HepG2 (cell line): Measurements from ENCODE around the gene PASK. TPM values are rescaled to one million over a fixed set of nuclear protein-coding genes. Genes with fewer than 3 reads are reported as not detected.

Source experiments
- ATAC-seq: fragments of 200-7000 bp; cut with Tn5 transposase; 3 replicates; pipeline ENCODE4 v1.9.1; 2020; ENCODE audit warnings: mild to moderate bottlenecking, moderate library complexity
- BruUV-seq: library from RNA; stranded (reverse); fragments of 400-500 nt; replicated peaks from 2 replicates; lab custom pipeline; 2021; lab: Mats Ljungman, UMichigan
- CTCF ChIA-PET: fragments of 300-600 bp; formaldehyde crosslinking; extraction: SDS; loops from one replicate; lab custom pipeline; 2021; ENCODE audit warnings: low total read pairs, inconsistent platforms, low intra/inter-chr PET ratio; lab: Yijun Ruan, JAX
- POLR2A ChIA-PET: fragments of 350-600 bp; sonication (Branson Sonifier 250); formaldehyde crosslinking; loops from one replicate; lab custom pipeline; 2020; ENCODE audit warnings: antibody characterized with exemption, inconsistent platforms; lab: Yijun Ruan, JAX
- DNase-seq: peaks from one replicate; pipeline ENCODE4 v3.0.0-alpha.2; 2015; ENCODE audit warnings: low spot score
- FAIRE-seq: peaks from 3 replicates; lab custom pipeline; 2011; peaks lifted over from hg19 to GRCh38; lab: Jason Lieb, UNC
- H2AFZ ChIP-seq: one replicate; pipeline ENCODE4 v1.6.1; 2011; ENCODE audit warnings: low read length, inconsistent platforms
- H3K27ac ChIP-seq: fragments of 300-600 bp; 3 replicates; pipeline ENCODE4 v1.8.0; 2011; ENCODE audit warnings: mixed run types, mild to moderate bottlenecking, mixed read lengths, low read length, inconsistent platforms; ENCODE audit not compliant: insufficient read depth; ENCODE audit errors: extremely low read length
- H3K27me3 ChIP-seq, 2 experiments: fragments of 200-600 bp in 1 of 2; 2 replicates in 1 of 2; 3 replicates in 1 of 2; pipeline versions ENCODE4 v1.6.0 to v1.8.0; 2011; ENCODE audit warnings: low read length in 2 of 2, mild to moderate bottlenecking in 2 of 2, moderate library complexity in 2 of 2, inconsistent platforms in 1 of 2; ENCODE audit not compliant: insufficient read depth in 2 of 2, control insufficient read depth in 1 of 2
- H3K36me3 ChIP-seq, 2 experiments: fragments of 200-600 bp in 1 of 2; replicated peaks in 1 of 2; 2 replicates in 1 of 2; 3 replicates in 1 of 2; pipeline versions ENCODE4 v1.5.1 to v1.8.0; 2011; ENCODE audit warnings: low read length in 2 of 2, inconsistent platforms in 1 of 2; ENCODE audit not compliant: insufficient read depth in 2 of 2, control insufficient read depth in 1 of 2
- H3K4me1 ChIP-seq: 2 replicates; pipeline ENCODE4 v1.5.1; 2012; ENCODE audit warnings: low read length, inconsistent platforms; ENCODE audit not compliant: insufficient read depth
- H3K4me2 ChIP-seq: 2 replicates; pipeline ENCODE4 v1.6.0; 2011; ENCODE audit warnings: low read depth, low read length, inconsistent platforms
- H3K4me3 ChIP-seq, 3 experiments: fragments of 200-600 bp in 1 of 3; sonication (generic), shearing (Covaris generic) in 1 of 3; replicated peaks in 1 of 3; 2 replicates each; pipeline ENCODE4 v1.5.1; 2011 to 2016; ENCODE audit warnings: low read length in 3 of 3, inconsistent platforms in 2 of 3, low read depth in 2 of 3, mild to moderate bottlenecking in 2 of 3, control low read depth in 1 of 3, mixed read lengths in 1 of 3; ENCODE audit not compliant: insufficient read depth in 1 of 3
- H3K79me2 ChIP-seq: one replicate; pipeline ENCODE4 v1.6.1; 2011; ENCODE audit warnings: low read length, inconsistent platforms; ENCODE audit not compliant: insufficient read depth
- H3K9ac ChIP-seq: 2 replicates; pipeline ENCODE4 v1.6.0; 2011; ENCODE audit warnings: mild to moderate bottlenecking, low read depth, low read length, inconsistent platforms; ENCODE audit not compliant: insufficient read depth
- H3K9me3 ChIP-seq: 2 replicates; pipeline ENCODE4 v1.5.1; 2012; ENCODE audit warnings: mild to moderate bottlenecking, low read length
- H4K20me1 ChIP-seq: 2 replicates; pipeline ENCODE4 v1.6.0; 2011; ENCODE audit warnings: inconsistent platforms, mild to moderate bottlenecking, low read length, moderate library complexity; ENCODE audit not compliant: insufficient read depth
- PHB2 ChIP-seq: fragments of 450-650 bp; IDR thresholded peaks from 2 replicates; pipeline ENCODE4 v1.6.1; 2018; ENCODE audit not compliant: partially characterized antibody
- ZBTB49 ChIP-seq: sonication (generic); formaldehyde crosslinking; IDR thresholded peaks from 2 replicates; pipeline ENCODE4 v1.4.0; 2020; ENCODE audit warnings: missing genetic modification reagents, borderline replicate concordance
- ZNF282 ChIP-seq: fragments of 450-650 bp; IDR thresholded peaks from 2 replicates; pipeline ENCODE4 v1.6.1; 2018; ENCODE audit not compliant: partially characterized antibody
- WGBS: methylation state at CpG from one replicate; pipeline ENCODE4 v1.1.6; 2017; ENCODE audit warnings: low lambda C conversion rate; 5-methylcytosine and 5-hydroxymethylcytosine counted together
- in situ Hi-C: cut with HindIII; loops from 2 replicates; pipeline ENCODE4 v1.10.0; 2017; ENCODE audit warnings: low pct_unique_long_range_greater_than_20kb; ENCODE audit not compliant: extremely low pct_ligation_motif_present
- intact Hi-C: fragments of 100-400 bp; cut with micrococcal nuclease; formaldehyde crosslinking; loops from one replicate; pipeline ENCODE4 v1.10.0; 2022; ENCODE audit not compliant: unreplicated experiment
- polyA plus RNA-seq, 8 experiments: library from polyadenylated mRNA; depleted of rRNA in 3 of 8; stranded (reverse) in 7 of 8; unstranded in 1 of 8; fragments of >200 nt; fragmentation: Illumina TruSeq in 4 of 8; extraction: Trizol in 4 of 8; gene quantifications; 2 replicates each; pipeline versions ENCODE4 v1.2.1 to v1.2.3, GENCODE V29; 2011 to 2016; ENCODE audit warnings: low read depth in 4 of 8, missing spikeins in 1 of 8, mixed read lengths in 1 of 8; ENCODE audit not compliant: insufficient read depth in 1 of 8
- total RNA-seq, 5 experiments: library from RNA; depleted of rRNA; stranded (reverse); fragments of >200 nt; fragmentation: Illumina TruSeq; extraction: Trizol; gene quantifications; 2 replicates each; pipeline ENCODE4 v1.2.3, GENCODE V29; 2016; ENCODE audit warnings: low read depth in 1 of 5
- TF ChIP-seq, protein P1 (sequence below): sonication (generic); formaldehyde crosslinking; IDR thresholded peaks from 2 replicates; pipeline ENCODE4 v1.5.1; 2020; ENCODE audit warnings: mild to moderate bottlenecking, missing genetic modification reagents

PASK gene
- total and polyA plus RNA-seq, 2 of the 13 experiments (the other 11 are each of a cell fraction or from before 2014, with no cell fraction given): 6.9 to 17.0 TPM

DNA sequence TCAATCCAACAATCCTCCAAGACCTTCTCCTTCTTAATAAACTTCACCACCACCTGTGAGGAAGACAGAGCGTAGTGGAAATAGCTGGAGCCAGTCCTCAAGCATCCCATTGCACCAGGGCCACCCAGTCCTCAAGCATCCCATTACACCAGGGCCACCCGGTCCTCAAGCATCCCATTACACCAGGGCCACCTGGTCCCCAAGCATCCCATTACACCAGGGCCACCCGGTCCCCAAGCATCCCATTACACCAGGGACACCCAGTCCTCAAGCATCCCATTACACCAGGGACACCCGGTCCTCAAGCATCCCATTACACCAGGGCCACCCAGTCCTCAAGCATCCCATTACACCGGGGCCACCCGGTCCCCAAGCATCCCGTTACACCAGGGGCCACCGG, 33.9 kb downstream of the PASK start:
- Histone ChIP-seq H3K9ac (no peak overlapping the region), H3K79me2 (no peaks in the 10 kb centered on the region), H3K4me3 (no peak overlapping the region), H2AFZ (no peak overlapping the region), H3K36me3 (peaks cover 9 to 30% of the 10 kb centered on the region in 2 experiments; a peak in 4 of 5 replicates), H3K27ac (no peak overlapping the region), H3K4me1 (no peaks in the 10 kb centered on the region), H3K9me3 (no peaks in the 10 kb centered on the region), H3K4me2 (no peak overlapping the region), H4K20me1 (no peaks in the 10 kb centered on the region), H3K27me3 (no peaks in the 10 kb centered on the region)
- in situ Hi-C loops: no loop called here
- CTCF ChIA-PET: no interaction called here
- intact Hi-C loops: no loop called here
- ATAC-seq: no peak
- FAIRE-seq: no peak
- POLR2A ChIA-PET: no interaction called here
- no peak for TF ChIP-seq ZNF282
- TF ChIP-seq PHB2: no peak
- TF ChIP-seq, protein P1, sequence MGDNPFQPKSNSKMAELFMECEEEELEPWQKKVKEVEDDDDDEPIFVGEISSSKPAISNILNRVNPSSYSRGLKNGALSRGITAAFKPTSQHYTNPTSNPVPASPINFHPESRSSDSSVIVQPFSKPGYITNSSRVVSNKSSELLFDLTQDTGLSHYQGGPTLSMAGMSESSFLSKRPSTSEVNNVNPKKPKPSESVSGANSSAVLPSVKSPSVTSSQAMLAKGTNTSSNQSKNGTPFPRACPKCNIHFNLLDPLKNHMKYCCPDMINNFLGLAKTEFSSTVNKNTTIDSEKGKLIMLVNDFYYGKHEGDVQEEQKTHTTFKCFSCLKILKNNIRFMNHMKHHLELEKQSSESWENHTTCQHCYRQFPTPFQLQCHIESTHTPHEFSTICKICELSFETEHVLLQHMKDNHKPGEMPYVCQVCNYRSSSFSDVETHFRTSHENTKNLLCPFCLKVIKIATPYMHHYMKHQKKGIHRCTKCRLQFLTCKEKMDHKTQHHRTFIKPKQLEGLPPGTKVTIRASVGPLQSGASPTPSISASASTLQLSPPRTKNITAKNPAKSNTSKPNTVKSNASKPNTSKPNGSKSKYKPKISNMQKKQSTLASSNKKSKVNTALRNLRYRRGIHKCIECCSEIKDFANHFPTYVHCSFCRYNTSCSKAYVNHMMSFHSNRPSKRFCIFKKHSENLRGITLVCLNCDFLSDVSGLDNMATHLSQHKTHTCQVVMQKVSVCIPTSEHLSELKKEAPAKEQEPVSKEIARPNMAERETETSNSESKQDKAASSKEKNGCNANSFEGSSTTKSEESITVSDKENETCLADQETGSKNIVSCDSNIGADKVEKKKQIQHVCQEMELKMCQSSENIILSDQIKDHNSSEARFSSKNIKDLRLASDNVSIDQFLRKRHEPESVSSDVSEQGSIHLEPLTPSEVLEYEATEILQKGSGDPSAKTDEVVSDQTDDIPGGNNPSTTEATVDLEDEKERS: no peak
- no peak for TF ChIP-seq ZBTB49 (CRISPR knock-in tag)
- no TSS peak for BruUV-seq
- no peak for DNase-seq
- 80% methylated on average over 8 of the region's 8 CpGs for WGBS
